Heart left ventricle (tissue), 16 donors: ENCODE data around the gene PJA1. TPM values are rescaled to one million over a fixed set of nuclear protein-coding genes. Genes with fewer than 3 reads are reported as not detected.

Experiments
- ATAC-seq, 4 donors: fragments of 200-7000 bp; cut with Tn5 transposase; one replicate each; pipeline ENCODE4 v1.9.1; 2020 to 2022; ENCODE audit warnings: moderate library complexity in 4 of 4, mild to moderate bottlenecking in 3 of 4, moderate number of reproducible peaks in 1 of 4
- DNase-seq, 5 donors: peaks; one replicate each; pipeline ENCODE4 v3.0.0-alpha.2; 2020
- H3K27ac ChIP-seq, 12 donors: fragments of 200-600 bp; sonication (generic) in 4 of 12; one replicate each; pipeline versions ENCODE4 v1.5.0 to v1.8.0; 2016 to 2022; ENCODE audit warnings: mild to moderate bottlenecking in 2 of 12
- H3K27me3 ChIP-seq, 9 donors: fragments of 200-600 bp; sonication (generic) in 2 of 9; one replicate each; pipeline versions ENCODE4 v1.5.1 to v1.8.0; 2016 to 2022; ENCODE audit warnings: mild to moderate bottlenecking in 3 of 9
- H3K36me3 ChIP-seq, 9 donors: fragments of 200-600 bp; sonication (generic) in 2 of 9; one replicate each; pipeline versions ENCODE4 v1.5.0 to v1.8.0; 2018 to 2022; ENCODE audit warnings: mild to moderate bottlenecking in 2 of 9
- H3K4me1 ChIP-seq, 12 donors: fragments of 200-600 bp; sonication (generic) in 4 of 12; one replicate each; pipeline versions ENCODE4 v1.5.0 to v1.8.0; 2016 to 2022; ENCODE audit warnings: mild to moderate bottlenecking in 3 of 12
- H3K4me3 ChIP-seq, 12 donors: fragments of 200-600 bp; sonication (generic) in 4 of 12; one replicate each; pipeline versions ENCODE4 v1.5.0 to v1.8.0; 2017 to 2022; ENCODE audit warnings: mild to moderate bottlenecking in 9 of 12, moderate library complexity in 4 of 12
- H3K9me3 ChIP-seq, 12 donors: fragments of 200-600 bp; sonication (generic) in 4 of 12; one replicate each; pipeline versions ENCODE4 v1.5.0 to v1.8.0; 2016 to 2022; ENCODE audit warnings: mild to moderate bottlenecking in 1 of 12
- POLR2A ChIP-seq, 2 donors: fragments of 450-650 bp; IDR thresholded peaks; one replicate each; pipeline ENCODE4 v1.6.1; 2017; ENCODE audit warnings: antibody characterized with exemption in 2 of 2, mild to moderate bottlenecking in 2 of 2, moderate library complexity in 2 of 2
- WGBS, 4 donors: extraction: QIAGEN DNeasy Blood & Tissue Kit in 2 of 4; methylation state at CpG; one replicate each; pipeline versions ENCODE4 v1.1.5 to v1.1.7; 2013 to 2018; 5-methylcytosine and 5-hydroxymethylcytosine counted together
- intact Hi-C, 10 donors: fragments of 100-400 bp; cut with DNase I; formaldehyde crosslinking; loops; one replicate each; pipeline versions ENCODE4 v1.11.1 to v1.14.2; 2022
- polyA plus RNA-seq, 2 donors: library from polyadenylated mRNA; stranded (reverse); fragments of 200-250 nt; gene quantifications; one replicate each; pipeline ENCODE4 v1.2.3, GENCODE V29; 2013
- total RNA-seq, 9 donors: library from RNA; depleted of rRNA in 2 of 9; stranded (reverse); fragments of >200 nt in 2 of 9; fragmentation: NEBNext Ultra II Directional in 3 of 9; extraction: Animal tissue kit (Norgen Biotek cat#: 25700) in 3 of 9; gene quantifications; one replicate each; pipeline versions ENCODE4 v1.1.0 to v1.2.4, GENCODE V29; 2016 to 2023
- TF ChIP-seq, protein P1 (sequence below), 12 donors: fragments of 200-600 bp; sonication (generic) in 4 of 12; IDR thresholded peaks; one replicate each; pipeline versions ENCODE4 v1.5.0 to v1.8.0; 2018 to 2022; ENCODE audit warnings: antibody characterized with exemption in 12 of 12, mild to moderate bottlenecking in 5 of 12
- donor health status: ischemic (EF 13 %, LVEDD 7.1; RV severe dilation, severe dysfunction).
- donor health status: healthy with polysubstance abuse.
- donor health status: DM: no; HTN: yes; CAD: no.
- donor health status: DM: no; HTN: no; CAD: no.
- donor health status: ischemic (EF 25% LVEDD 6.9; RV normal size, moderate dysfunction).
- donor health status: ischemic (EF 25% LVEDD 5.7; RV mildly dilated, moderate dysfunction).
- donor health status: healthy.
- donor health status: DM: yes; HTN: yes; CAD: no.
- donor health status: ischemic (EF 35%, LVEDD 5.7; RV mildly dilated, moderate dysfunction).
- donor health status: nonischemic (EF 11% LVEDD 7.7; RV severe dilation, severe dysfunction).
- donor health status: DM: yes; HTN: yes; CAD: no.
- donor health status: PGD.
- donor health status: ischemic (EF 29% LVEDD 5.4; RV normal size, mild dysfunction).
- donor health status: nonischemic (EF 23%, LVEDD 6.1; RV moderate dilation, normal function).

PJA1 gene
- total and polyA plus RNA-seq, 11 donors: 4.3 to 20.1 (median 14.4) TPM

DNA sequence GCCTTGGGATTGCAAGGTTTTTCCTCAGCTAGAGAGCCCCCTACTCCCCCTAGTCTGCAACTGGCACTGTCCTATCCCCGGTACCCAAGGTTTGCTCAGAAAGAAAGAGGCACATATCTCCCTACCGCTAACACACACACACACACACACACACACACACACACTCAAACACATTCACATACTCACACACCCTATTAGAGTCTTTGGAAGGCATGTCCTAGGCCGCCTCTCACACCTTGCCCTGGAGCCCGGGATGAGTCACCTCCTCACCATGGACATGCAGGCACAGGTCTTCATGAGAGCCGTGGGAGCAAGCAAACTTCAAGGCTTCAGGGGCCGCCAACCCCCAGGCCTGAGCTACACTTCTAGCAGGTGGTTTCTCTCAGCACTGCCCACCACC, 49.2 kb downstream of the PJA1 start:
- no peak for DNase-seq
- no peaks in the 10 kb centered on the region for H3K36me3 ChIP-seq
- WGBS, 4 donors: 83 to 98% (median 95%) methylated on average over 6 of the region's 6 CpGs
- no peaks in the 10 kb centered on the region for H3K9me3 ChIP-seq
- ATAC-seq: no peak
- TF ChIP-seq, protein P1, sequence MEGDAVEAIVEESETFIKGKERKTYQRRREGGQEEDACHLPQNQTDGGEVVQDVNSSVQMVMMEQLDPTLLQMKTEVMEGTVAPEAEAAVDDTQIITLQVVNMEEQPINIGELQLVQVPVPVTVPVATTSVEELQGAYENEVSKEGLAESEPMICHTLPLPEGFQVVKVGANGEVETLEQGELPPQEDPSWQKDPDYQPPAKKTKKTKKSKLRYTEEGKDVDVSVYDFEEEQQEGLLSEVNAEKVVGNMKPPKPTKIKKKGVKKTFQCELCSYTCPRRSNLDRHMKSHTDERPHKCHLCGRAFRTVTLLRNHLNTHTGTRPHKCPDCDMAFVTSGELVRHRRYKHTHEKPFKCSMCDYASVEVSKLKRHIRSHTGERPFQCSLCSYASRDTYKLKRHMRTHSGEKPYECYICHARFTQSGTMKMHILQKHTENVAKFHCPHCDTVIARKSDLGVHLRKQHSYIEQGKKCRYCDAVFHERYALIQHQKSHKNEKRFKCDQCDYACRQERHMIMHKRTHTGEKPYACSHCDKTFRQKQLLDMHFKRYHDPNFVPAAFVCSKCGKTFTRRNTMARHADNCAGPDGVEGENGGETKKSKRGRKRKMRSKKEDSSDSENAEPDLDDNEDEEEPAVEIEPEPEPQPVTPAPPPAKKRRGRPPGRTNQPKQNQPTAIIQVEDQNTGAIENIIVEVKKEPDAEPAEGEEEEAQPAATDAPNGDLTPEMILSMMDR (IDR thresholded peaks at IDR 0.05): no peak
- no peak for TF ChIP-seq POLR2A (IDR thresholded peaks at IDR 0.05)
- intact Hi-C loops: no loop called here
- H3K27me3 ChIP-seq: peaks cover 0 to 3% (median 0%) of the 10 kb centered on the region in 9 donors
- H3K4me3 ChIP-seq: no peak overlapping the region
- no peaks in the 10 kb centered on the region for H3K4me1 ChIP-seq
- H3K27ac ChIP-seq: no peak overlapping the region

- Histone ChIP-seq H3K36me3 (no peaks in the 10 kb centered on the region), H3K9me3 (no peaks in the 10 kb centered on the region), H3K27me3 (peaks cover 0 to 11% (median 0%) of the 10 kb centered on the region in 9 donors), H3K4me1 (no peaks in the 10 kb centered on the region), H3K27ac (no peak overlapping the region), H3K4me3 (no peak overlapping the region)
- no peak for DNase-seq
- no peak for ATAC-seq
- intact Hi-C loops: no loop called here
- TF ChIP-seq, protein P1 (IDR thresholded peaks at IDR 0.05): no peak
- no peak for TF ChIP-seq POLR2A (IDR thresholded peaks at IDR 0.05)
Measured at GRCh38 chrX:69113723-69114122, 51.5 kb downstream of the PJA1 start.
